H1 (cell line): ENCODE data around the gene AGXT2. TPM values are rescaled to one million over a fixed set of nuclear protein-coding genes. Genes with fewer than 3 reads are reported as not detected.

Source experiments
- BCL11A ChIP-seq, 2 experiments: IDR thresholded peaks; one replicate each; pipeline ENCODE4 v1.6.1; 2011; ENCODE audit warnings: low read depth in 2 of 2, low read length in 2 of 2, mild to moderate bottlenecking in 2 of 2
- CREB1 ChIP-seq: IDR thresholded peaks from 2 replicates; pipeline ENCODE4 v1.6.1; 2012; ENCODE audit warnings: inconsistent platforms
- SAP30 ChIP-seq: fragments of 300-600 bp; sonication (generic); IDR thresholded peaks from 2 replicates; pipeline ENCODE4 v1.7.1; 2012; ENCODE audit warnings: low read length, moderate library complexity, mild to moderate bottlenecking, inconsistent platforms; ENCODE audit not compliant: insufficient read depth, insufficient replicate concordance
- polyA plus RNA-seq, 7 experiments: library from polyadenylated mRNA; depleted of rRNA in 3 of 7; stranded (reverse) in 5 of 7; unstranded in 2 of 7; fragments of >200 nt in 5 of 7; fragments of 200-250 nt in 2 of 7; gene quantifications; 1 replicate in 5 of 7; 2 replicates in 1 of 7; 4 replicates in 1 of 7; pipeline versions ENCODE4 v1.2.1 to v1.2.3, GENCODE V29; 2011 to 2013; ENCODE audit warnings: missing spikeins in 2 of 7, mixed read lengths in 2 of 7
- total RNA-seq: library from RNA; stranded (reverse); fragmentation: NEBNext Ultra II Directional; extraction: Animal tissue kit (Norgen Biotek cat#: 25700); gene quantifications from 2 replicates; pipeline ENCODE4 v1.2.1, GENCODE V29; 2021

Gene AGXT2
- total and polyA plus RNA-seq, 2 of the 8 experiments (the other 6 are each of a cell fraction or from before 2014, with no cell fraction given), result not detected

DNA sequence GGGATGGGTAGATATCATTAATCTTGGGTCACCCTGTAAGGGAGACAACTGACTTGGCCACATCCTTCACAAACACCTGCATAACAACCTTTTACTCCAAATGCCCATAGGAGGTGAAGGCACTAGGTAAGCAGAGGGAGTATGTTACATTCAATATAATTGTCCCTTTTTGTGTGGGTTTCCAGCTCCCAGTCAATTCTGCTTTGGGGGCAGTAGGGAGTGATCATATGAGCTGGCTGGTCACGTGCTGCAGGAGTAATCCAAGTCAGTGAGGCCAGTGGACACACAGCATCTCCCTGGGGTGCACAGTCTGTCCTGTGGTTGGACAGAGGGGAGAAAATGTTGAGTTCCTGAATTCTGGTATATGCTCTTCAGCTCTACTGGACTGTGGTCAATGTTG, 1.2 kb upstream of the AGXT2 start (continued):
- TF ChIP-seq BCL11A (IDR thresholded peaks at IDR 0.05; ENCODE audit: low read depth in 2 of 2, low read length in 2 of 2) (no peak), CREB1 (no peak), SAP30 (no peak)
